ENCODE measurements around the gene MKI67. TPM values are rescaled to one million over a fixed set of nuclear protein-coding genes. Genes with fewer than 3 reads are reported as not detected.

The MKI67 gene
- total RNA-seq, 1 donor from 2014 or later, result 140 TPM

DNA sequence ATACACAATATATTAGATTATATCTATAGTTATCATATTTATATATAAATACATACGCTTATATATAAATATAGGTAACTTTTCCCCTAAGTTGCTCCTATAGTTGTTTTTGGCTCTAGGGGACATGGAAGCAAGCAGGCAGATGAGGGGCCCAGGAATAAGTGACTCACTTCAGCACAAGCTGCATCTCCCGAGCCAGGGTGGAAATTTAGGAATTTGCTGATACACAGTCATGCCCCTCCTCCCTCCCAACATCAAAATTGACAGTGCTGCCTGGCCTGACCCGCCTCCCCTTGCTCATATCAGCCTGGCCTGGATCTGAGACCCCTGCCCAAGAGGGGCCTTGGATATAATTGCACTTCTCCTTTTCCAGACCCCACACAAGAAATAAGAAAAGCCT lies 33.8 kb downstream of the MKI67 start:
- H3K9me3 Mint-ChIP-seq, result no peaks in the 10 kb centered on the region
- peak overlapping the region; percentile 10 for H3K4me3 Mint-ChIP-seq
- DNase-seq (ENCODE audit: low read depth, low spot score), result no peak
- H3K36me3 Mint-ChIP-seq (ENCODE audit: low read depth), result peaks cover 6% of the 10 kb centered on the region
- peaks cover 5% of the 10 kb centered on the region for H3K27me3 Mint-ChIP-seq (ENCODE audit: low read depth)
- no peak overlapping the region for H3K27ac Mint-ChIP-seq (ENCODE audit: unreplicated experiment)
- TF ChIP-seq, protein P1, sequence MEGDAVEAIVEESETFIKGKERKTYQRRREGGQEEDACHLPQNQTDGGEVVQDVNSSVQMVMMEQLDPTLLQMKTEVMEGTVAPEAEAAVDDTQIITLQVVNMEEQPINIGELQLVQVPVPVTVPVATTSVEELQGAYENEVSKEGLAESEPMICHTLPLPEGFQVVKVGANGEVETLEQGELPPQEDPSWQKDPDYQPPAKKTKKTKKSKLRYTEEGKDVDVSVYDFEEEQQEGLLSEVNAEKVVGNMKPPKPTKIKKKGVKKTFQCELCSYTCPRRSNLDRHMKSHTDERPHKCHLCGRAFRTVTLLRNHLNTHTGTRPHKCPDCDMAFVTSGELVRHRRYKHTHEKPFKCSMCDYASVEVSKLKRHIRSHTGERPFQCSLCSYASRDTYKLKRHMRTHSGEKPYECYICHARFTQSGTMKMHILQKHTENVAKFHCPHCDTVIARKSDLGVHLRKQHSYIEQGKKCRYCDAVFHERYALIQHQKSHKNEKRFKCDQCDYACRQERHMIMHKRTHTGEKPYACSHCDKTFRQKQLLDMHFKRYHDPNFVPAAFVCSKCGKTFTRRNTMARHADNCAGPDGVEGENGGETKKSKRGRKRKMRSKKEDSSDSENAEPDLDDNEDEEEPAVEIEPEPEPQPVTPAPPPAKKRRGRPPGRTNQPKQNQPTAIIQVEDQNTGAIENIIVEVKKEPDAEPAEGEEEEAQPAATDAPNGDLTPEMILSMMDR (conservative IDR thresholded peaks at IDR 0.05), result no peak
- H3K4me1 Mint-ChIP-seq, result no peaks in the 10 kb centered on the region

- peaks cover 5% of the 10 kb centered on the region for H3K27me3 Mint-ChIP-seq (ENCODE audit: low read depth)
- TF ChIP-seq, protein P1 (conservative IDR thresholded peaks at IDR 0.05), result no peak
- H3K9me3 Mint-ChIP-seq, result no peaks in the 10 kb centered on the region
- no peak for DNase-seq (ENCODE audit: low read depth, low spot score)
- H3K27ac Mint-ChIP-seq (ENCODE audit: unreplicated experiment), result no peak overlapping the region
- H3K36me3 Mint-ChIP-seq (ENCODE audit: low read depth), result peaks cover 5% of the 10 kb centered on the region
- no peaks in the 10 kb centered on the region for H3K4me1 Mint-ChIP-seq
- H3K4me3 Mint-ChIP-seq, result no peak overlapping the region
Observed at GRCh38 chr10:128091636-128092210, 34.5 kb downstream of the MKI67 start.

GRCh38 chr10:128087884-128088709 lies 38.1 kb downstream of the MKI67 start:
- H3K9me3 Mint-ChIP-seq, result no peaks in the 10 kb centered on the region
- H3K4me3 Mint-ChIP-seq, result no peak overlapping the region
- H3K27ac Mint-ChIP-seq (ENCODE audit: unreplicated experiment), result no peak overlapping the region
- TF ChIP-seq, protein P1 (conservative IDR thresholded peaks at IDR 0.05), result peak; percentile 16
- H3K36me3 Mint-ChIP-seq (ENCODE audit: low read depth), result no peaks in the 10 kb centered on the region
- no peak for DNase-seq (ENCODE audit: low read depth, low spot score)
- H3K27me3 Mint-ChIP-seq (ENCODE audit: low read depth), result peaks cover 5% of the 10 kb centered on the region
- H3K4me1 Mint-ChIP-seq, result peaks cover 13% of the 10 kb centered on the region

DNA sequence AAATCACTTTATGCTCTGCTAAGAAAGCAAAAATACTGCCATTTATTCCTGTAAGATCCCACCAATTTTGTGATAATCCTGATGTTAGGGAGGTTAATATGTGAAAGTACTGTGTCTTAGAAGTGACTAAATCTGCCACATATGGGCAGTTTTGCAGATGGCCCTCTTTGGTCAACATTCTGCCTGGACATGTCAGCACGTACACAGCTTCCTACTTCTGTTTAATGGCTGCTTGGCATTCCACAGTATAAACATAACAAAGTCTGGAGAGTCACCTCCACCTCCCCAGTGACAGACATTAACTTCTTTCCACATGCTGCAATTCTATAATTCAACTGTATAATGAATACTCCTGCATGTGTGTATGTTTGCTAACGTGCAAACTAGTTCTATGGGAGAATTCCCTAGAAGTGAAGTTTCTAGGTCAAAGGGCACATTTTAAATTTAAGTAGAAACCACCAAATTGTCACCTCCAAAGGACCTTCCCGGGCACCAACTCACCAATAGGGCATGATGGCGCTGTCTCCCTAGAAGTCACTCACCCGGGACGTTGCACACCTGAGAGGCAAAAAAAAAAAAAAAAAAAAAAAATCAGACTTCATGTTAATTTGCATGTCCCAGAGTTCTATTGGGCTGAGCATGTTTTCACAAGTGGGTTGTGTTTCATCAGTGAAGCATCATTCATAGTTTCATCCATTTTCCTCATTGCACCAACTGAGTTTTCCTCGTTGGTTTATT lies 38.9 kb downstream of the MKI67 start:
- TF ChIP-seq, protein P1 (conservative IDR thresholded peaks at IDR 0.05), result no peak
- Mint-ChIP-seq H3K4me1 (peaks cover 13% of the 10 kb centered on the region), H3K27me3 (ENCODE audit: low read depth) (peaks cover 5% of the 10 kb centered on the region), H3K4me3 (no peak overlapping the region), H3K36me3 (ENCODE audit: low read depth) (no peaks in the 10 kb centered on the region), H3K27ac (ENCODE audit: unreplicated experiment) (no peak overlapping the region), H3K9me3 (no peaks in the 10 kb centered on the region)
- DNase-seq (ENCODE audit: low read depth, low spot score), result no peak

DNA sequence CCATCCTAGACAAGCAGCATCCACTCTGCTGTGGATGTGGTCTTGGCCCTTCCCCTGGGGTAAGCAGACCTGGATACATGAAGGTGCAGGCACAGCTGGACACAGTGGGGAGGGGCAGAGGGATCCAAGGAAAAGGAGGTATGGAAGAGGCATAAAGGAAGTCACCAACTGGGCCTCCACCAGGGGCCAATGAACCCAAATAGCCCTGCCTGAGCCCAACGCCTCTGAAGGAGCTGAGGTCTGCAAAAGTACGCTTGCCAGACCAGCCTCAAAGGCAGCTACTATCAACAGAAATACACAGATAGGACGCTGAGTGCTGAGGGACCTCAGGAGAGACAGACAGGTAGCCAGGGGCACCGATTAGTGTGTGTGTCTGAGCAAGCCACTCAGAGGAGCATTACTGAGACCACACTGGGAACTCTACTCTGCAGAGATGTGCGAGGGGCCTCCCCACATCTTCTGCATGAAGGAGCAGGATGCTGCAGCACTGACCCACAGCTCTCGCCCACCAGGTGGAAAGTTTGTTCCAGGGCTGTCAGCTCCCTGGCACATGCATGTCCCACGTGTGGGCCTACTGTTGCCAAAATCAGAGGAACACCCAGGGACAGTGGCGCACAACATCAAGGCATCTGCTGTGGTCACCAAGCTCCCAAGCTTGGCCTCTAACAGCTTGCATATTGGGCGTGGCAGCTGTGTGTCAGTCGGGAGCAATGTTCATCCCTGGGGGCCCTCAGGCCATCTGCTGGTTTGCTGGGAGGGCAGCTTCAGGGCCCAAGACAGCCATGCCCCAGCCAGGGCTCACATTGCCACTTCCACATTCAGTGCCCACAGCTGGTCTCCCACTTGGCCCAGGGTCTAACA lies 40.0 kb downstream of the MKI67 start:
- DNase-seq (ENCODE audit: low read depth, low spot score), result no peak
- TF ChIP-seq, protein P1 (conservative IDR thresholded peaks at IDR 0.05), result no peak
- Mint-ChIP-seq H3K27ac (ENCODE audit: unreplicated experiment) (no peak overlapping the region), H3K27me3 (ENCODE audit: low read depth) (peaks cover 5% of the 10 kb centered on the region), H3K4me1 (peaks cover 13% of the 10 kb centered on the region), H3K9me3 (no peaks in the 10 kb centered on the region), H3K36me3 (ENCODE audit: low read depth) (no peaks in the 10 kb centered on the region), H3K4me3 (no peak overlapping the region)
